ENCODE measurements around the gene HDAC10.

HDAC10 gene

GRCh38 chr22:50233223-50233622 lies 17.8 kb downstream of the HDAC10 start:
- DNase-seq = no peak

GRCh38 chr22:50232481-50233151 lies 18.4 kb downstream of the HDAC10 start:
- DNase-seq = no peak

- no peak for DNase-seq
Measured at GRCh38 chr22:50229370-50229769, 21.7 kb downstream of the HDAC10 start.

- no peak for DNase-seq
Measured at GRCh38 chr22:50228366-50228765, 22.7 kb downstream of the HDAC10 start.

- no peak for DNase-seq
Measured at GRCh38 chr22:50227579-50228215, 23.4 kb downstream of the HDAC10 start.

GRCh38 chr22:50226875-50227165 lies 24.2 kb downstream of the HDAC10 start:
- DNase-seq = no peak

- DNase-seq = no peak
Measured at GRCh38 chr22:50226063-50226874, 24.8 kb downstream of the HDAC10 start.

GRCh38 chr22:50225200-50225969 lies 25.7 kb downstream of the HDAC10 start:
- no peak for DNase-seq

- DNase-seq = no peak
Measured at GRCh38 chr22:50224071-50224470, 27.0 kb downstream of the HDAC10 start.

- DNase-seq = no peak
Measured at GRCh38 chr22:50222508-50222907, 28.6 kb downstream of the HDAC10 start.

- no peak for DNase-seq
Measured at GRCh38 chr22:50221410-50222300, 29.4 kb downstream of the HDAC10 start.

- DNase-seq = no peak
Measured at GRCh38 chr22:50220603-50221409, 30.3 kb downstream of the HDAC10 start.

- DNase-seq = no peak
Measured at GRCh38 chr22:50219800-50220602, 31.1 kb downstream of the HDAC10 start.

GRCh38 chr22:50218996-50219727 lies 31.9 kb downstream of the HDAC10 start:
- DNase-seq = no peak

- DNase-seq = no peak
Measured at GRCh38 chr22:50218153-50218995, 32.7 kb downstream of the HDAC10 start.

GRCh38 chr22:50217543-50218152 lies 33.4 kb downstream of the HDAC10 start:
- no peak for DNase-seq

- no peak for DNase-seq
Measured at GRCh38 chr22:50216684-50217520, 34.2 kb downstream of the HDAC10 start.

Measured in SW 1271 (cell line).